ENCODE data around the gene EPS15. TPM values are rescaled to one million over a fixed set of nuclear protein-coding genes. Genes with fewer than 3 reads are reported as not detected.

Gene EPS15
- total RNA-seq, 1 experiment from 2014 or later: 48.7 TPM

- no peak overlapping the region for H3K27ac Mint-ChIP-seq (ENCODE audit: low read depth, unreplicated experiment)
- H3K4me1 Mint-ChIP-seq (ENCODE audit: insufficient read depth, unreplicated experiment): no peaks in the 10 kb centered on the region
- ChIA-PET POLR2A (interaction anchor here (0.6 to 1.2 kb wide), 3 partner anchors 11 to 214 kb away, joined by 3 read pairs; no protein-coding TSS in a partner anchor), CTCF (interaction anchor here (0.5 to 2.1 kb wide), 6 partner anchors 17 to 931 kb away, joined by 3 to 9 read pairs (median 3); no protein-coding TSS in a partner anchor)
- no peak overlapping the region for H3K4me3 Mint-ChIP-seq (ENCODE audit: unreplicated experiment)
- H3K9me3 Mint-ChIP-seq (ENCODE audit: unreplicated experiment): no peaks in the 10 kb centered on the region
- H3K27me3 Mint-ChIP-seq (ENCODE audit: insufficient read depth, unreplicated experiment): no peaks in the 10 kb centered on the region
- BruUV-seq (replicated peaks): no TSS peak
- DNase-seq (ENCODE audit: unreplicated experiment): no peak
- intact Hi-C loops (cut with micrococcal nuclease): no loop called here
- no peak for TF ChIP-seq CTCF (IDR thresholded peaks at IDR 0.05; ENCODE audit: unreplicated experiment)
- peaks cover 54% of the 10 kb centered on the region for H3K36me3 Mint-ChIP-seq (ENCODE audit: insufficient read depth, unreplicated experiment)
Observed at GRCh38 chr1:51444534-51445192, 74.4 kb downstream of the EPS15 start.

GRCh38 chr1:51444096-51444495 lies 75.0 kb downstream of the EPS15 start:
- intact Hi-C loops (cut with micrococcal nuclease): no loop called here
- H3K9me3 Mint-ChIP-seq (ENCODE audit: unreplicated experiment): no peaks in the 10 kb centered on the region
- no peak for DNase-seq (ENCODE audit: unreplicated experiment)
- TF ChIP-seq CTCF (IDR thresholded peaks at IDR 0.05; ENCODE audit: unreplicated experiment): no peak
- CTCF ChIA-PET: interaction anchor here (0.5 to 2.1 kb wide), 4 partner anchors 18 to 931 kb away, joined by 3 to 9 read pairs (median 5); no protein-coding TSS in a partner anchor
- no peaks in the 10 kb centered on the region for H3K4me1 Mint-ChIP-seq (ENCODE audit: insufficient read depth, unreplicated experiment)
- H3K27ac Mint-ChIP-seq (ENCODE audit: low read depth, unreplicated experiment): no peak overlapping the region
- H3K27me3 Mint-ChIP-seq (ENCODE audit: insufficient read depth, unreplicated experiment): no peaks in the 10 kb centered on the region
- H3K36me3 Mint-ChIP-seq (ENCODE audit: insufficient read depth, unreplicated experiment): peaks cover 54% of the 10 kb centered on the region
- POLR2A ChIA-PET: interaction anchor here (0.6 to 1.2 kb wide), 3 partner anchors 10 to 214 kb away, joined by 3 read pairs; no protein-coding TSS in a partner anchor
- no peak overlapping the region for H3K4me3 Mint-ChIP-seq (ENCODE audit: unreplicated experiment)
- BruUV-seq (replicated peaks): no TSS peak

GRCh38 chr1:51443555-51443954 lies 75.5 kb downstream of the EPS15 start:
- BruUV-seq (replicated peaks): no TSS peak
- Mint-ChIP-seq H3K4me3 (ENCODE audit: unreplicated experiment) (no peak overlapping the region), H3K4me1 (ENCODE audit: insufficient read depth, unreplicated experiment) (no peaks in the 10 kb centered on the region), H3K27ac (ENCODE audit: low read depth, unreplicated experiment) (no peak overlapping the region), H3K27me3 (ENCODE audit: insufficient read depth, unreplicated experiment) (no peaks in the 10 kb centered on the region), H3K36me3 (ENCODE audit: insufficient read depth, unreplicated experiment) (peaks cover 54% of the 10 kb centered on the region), H3K9me3 (ENCODE audit: unreplicated experiment) (no peaks in the 10 kb centered on the region)
- ChIA-PET CTCF (interaction anchor here (0.9 to 2.1 kb wide), 3 partner anchors 18 to 91 kb away, joined by 4 to 9 read pairs (median 6); no protein-coding TSS in a partner anchor), POLR2A (no interaction called here)
- no peak for TF ChIP-seq CTCF (IDR thresholded peaks at IDR 0.05; ENCODE audit: unreplicated experiment)
- DNase-seq (ENCODE audit: unreplicated experiment): no peak
- intact Hi-C loops (cut with micrococcal nuclease): no loop called here

GRCh38 chr1:51442616-51443015 lies 76.5 kb downstream of the EPS15 start:
- TF ChIP-seq CTCF (IDR thresholded peaks at IDR 0.05; ENCODE audit: unreplicated experiment): no peak
- no TSS peak for BruUV-seq (replicated peaks)
- peaks cover 49% of the 10 kb centered on the region for H3K36me3 Mint-ChIP-seq (ENCODE audit: insufficient read depth, unreplicated experiment)
- no peak overlapping the region for H3K27ac Mint-ChIP-seq (ENCODE audit: low read depth, unreplicated experiment)
- intact Hi-C loops (cut with micrococcal nuclease): no loop called here
- CTCF ChIA-PET: no interaction called here
- POLR2A ChIA-PET: interaction anchor here (0.6 kb wide), 2 partner anchors 25 to 288 kb away, joined by 3 read pairs; no protein-coding TSS in a partner anchor
- no peaks in the 10 kb centered on the region for H3K27me3 Mint-ChIP-seq (ENCODE audit: insufficient read depth, unreplicated experiment)
- H3K4me1 Mint-ChIP-seq (ENCODE audit: insufficient read depth, unreplicated experiment): no peaks in the 10 kb centered on the region
- no peak for DNase-seq (ENCODE audit: unreplicated experiment)
- no peaks in the 10 kb centered on the region for H3K9me3 Mint-ChIP-seq (ENCODE audit: unreplicated experiment)
- H3K4me3 Mint-ChIP-seq (ENCODE audit: unreplicated experiment): no peak overlapping the region

Measured in MCF 10A (cell line).